HG02938 (cell line): Measurements from ENCODE around the gene POU2AF2.
"Not testable (repeated sequence)": the region's sequence is repeated elsewhere in the genome, so short reads cannot be mapped to it uniquely, and the experiment has no call there.

Experiments
- ATAC-seq: cut with Tn5 transposase; IDR thresholded peaks from one replicate; pipeline ENCODE4 v1.9.1; 2021; ENCODE audit warnings: mild to moderate bottlenecking, moderate library complexity; ENCODE audit not compliant: unreplicated experiment

The POU2AF2 gene

GRCh38 chr11:111301004-111301841 lies 55.7 kb downstream of the POU2AF2 start:
- ATAC-seq: no peak

GRCh38 chr11:111301842-111302118 lies 56.3 kb downstream of the POU2AF2 start:
- ATAC-seq: no peak

GRCh38 chr11:111302298-111302697 lies 56.8 kb downstream of the POU2AF2 start:
- no peak for ATAC-seq

- ATAC-seq: no peak
Measured at GRCh38 chr11:111303461-111303860, 57.9 kb downstream of the POU2AF2 start.

- ATAC-seq: no peak
Measured at GRCh38 chr11:111305162-111305802, 59.8 kb downstream of the POU2AF2 start.

- ATAC-seq: no peak
Measured at GRCh38 chr11:111305876-111306275, 60.4 kb downstream of the POU2AF2 start.

GRCh38 chr11:111306321-111306720 lies 60.8 kb downstream of the POU2AF2 start:
- no peak for ATAC-seq

GRCh38 chr11:111307472-111308108 lies 62.1 kb downstream of the POU2AF2 start:
- no peak for ATAC-seq

- no peak for ATAC-seq
Measured at GRCh38 chr11:111308140-111308539, 62.6 kb downstream of the POU2AF2 start.

GRCh38 chr11:111309215-111309915 lies 63.8 kb downstream of the POU2AF2 start:
- ATAC-seq: no peak

- ATAC-seq: no peak
Measured at GRCh38 chr11:111310088-111310487, 64.6 kb downstream of the POU2AF2 start.

- ATAC-seq: no peak
Measured at GRCh38 chr11:111310723-111311122, 65.2 kb downstream of the POU2AF2 start.

- ATAC-seq: no peak
Measured at GRCh38 chr11:111312076-111312475, 66.6 kb downstream of the POU2AF2 start.

GRCh38 chr11:111319296-111319695 lies 73.8 kb downstream of the POU2AF2 start:
- no peak for ATAC-seq

- not testable (repeated sequence) for ATAC-seq
Measured at GRCh38 chr11:111320199-111320598, 74.7 kb downstream of the POU2AF2 start.

- no peak for ATAC-seq
Measured at GRCh38 chr11:111320728-111321568, 75.4 kb downstream of the POU2AF2 start.

- ATAC-seq: no peak
Measured at GRCh38 chr11:111322534-111322933, 77.0 kb downstream of the POU2AF2 start.

GRCh38 chr11:111324277-111324720 lies 78.8 kb downstream of the POU2AF2 start:
- ATAC-seq: no peak

- ATAC-seq: no peak
Measured at GRCh38 chr11:111325259-111325658, 79.7 kb downstream of the POU2AF2 start.

- no peak for ATAC-seq
Measured at GRCh38 chr11:111326824-111327223, 81.3 kb downstream of the POU2AF2 start.
